ENCODE data around the gene C4orf50. TPM values are rescaled to one million over a fixed set of nuclear protein-coding genes. Genes with fewer than 3 reads are reported as not detected.

The C4orf50 gene
- total and polyA plus RNA-seq, 10 of the 15 experiments (the other 5 are each of a cell fraction or from before 2014, with no cell fraction given), result 0.04 to 0.09 (median 0.05) TPM; not detected in 3

DNA sequence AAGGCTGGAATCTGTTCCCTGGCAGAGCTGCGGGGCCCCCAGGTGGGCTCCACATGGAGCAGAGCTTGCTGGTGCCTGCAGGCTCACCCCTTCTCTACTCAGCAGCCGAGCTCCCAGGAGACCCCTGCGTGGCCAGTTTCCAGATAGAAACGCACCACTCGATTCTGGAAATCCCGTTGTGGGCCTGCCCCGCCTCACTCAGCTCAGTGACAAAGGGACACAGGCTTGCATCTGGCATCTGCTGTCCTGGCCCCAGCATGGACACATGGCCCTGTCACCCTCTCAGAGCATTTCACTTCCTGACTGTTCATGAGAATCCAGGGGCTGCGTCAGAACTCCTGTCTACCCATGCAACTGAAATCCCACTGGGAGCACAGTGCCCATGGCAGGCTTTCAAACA, 20.5 kb upstream of the C4orf50 start:
- Histone ChIP-seq H3K4me2 (ENCODE audit: control insufficient read depth, insufficient read depth) (no peak overlapping the region), H3K4me1 (ENCODE audit: control insufficient read depth, insufficient read depth, low read length) (peaks cover 11% of the 10 kb centered on the region), H2AFZ (ENCODE audit: control insufficient read depth, low read depth, low read length) (no peak overlapping the region), H3K79me2 (ENCODE audit: control insufficient read depth, insufficient read depth, low read length) (no peaks in the 10 kb centered on the region), H4K20me1 (ENCODE audit: control insufficient read depth, insufficient read depth) (no peaks in the 10 kb centered on the region), H3K36me3 (ENCODE audit: control insufficient read depth in 2 of 2, insufficient read depth in 2 of 2, low read length in 1 of 2) (no peaks in the 10 kb centered on the region), H3K27ac (ENCODE audit: control insufficient read depth, insufficient read depth) (no peak overlapping the region), H3K4me3 (no peak overlapping the region), H3K27me3 (replicated peaks in 1 of 2; ENCODE audit: control insufficient read depth in 2 of 2, insufficient read depth in 2 of 2, low read length in 1 of 2) (no peaks in the 10 kb centered on the region; a peak in 1 of 4 replicates), H3K9ac (ENCODE audit: control insufficient read depth, insufficient read depth, low read length) (no peak overlapping the region), H3K9me3 (replicated peaks; ENCODE audit: control insufficient read depth, insufficient read depth, low read length) (no peaks in the 10 kb centered on the region)
- CTCF ChIA-PET, result no interaction called here
- no peak for ATAC-seq
- SMC1A ChIA-PET (ENCODE audit: uncharacterized antibody, unreplicated experiment), result no interaction called here
- BruUV-seq (replicated peaks), result no TSS peak
- no peak for TF ChIP-seq TBL1XR1 (IDR thresholded peaks at IDR 0.05; ENCODE audit: low read depth, low read length)
- TF ChIP-seq SREBF1 (IDR thresholded peaks at IDR 0.05; ENCODE audit: low read length), result no peak
- no peak for TF ChIP-seq NR2F1 (conservative IDR thresholded peaks at IDR 0.05)
- no peak for TF ChIP-seq JUND (IDR thresholded peaks at IDR 0.05; ENCODE audit: low read depth, low read length)
- TF ChIP-seq SMAD5 (IDR thresholded peaks at IDR 0.05; ENCODE audit: low read depth), result no peak
- no peak for TF ChIP-seq KDM1A (IDR thresholded peaks at IDR 0.05; ENCODE audit: borderline replicate concordance)
- no peak for TF ChIP-seq CBX5 (IDR thresholded peaks at IDR 0.05; ENCODE audit: low read depth)
- TF ChIP-seq, protein P1, sequence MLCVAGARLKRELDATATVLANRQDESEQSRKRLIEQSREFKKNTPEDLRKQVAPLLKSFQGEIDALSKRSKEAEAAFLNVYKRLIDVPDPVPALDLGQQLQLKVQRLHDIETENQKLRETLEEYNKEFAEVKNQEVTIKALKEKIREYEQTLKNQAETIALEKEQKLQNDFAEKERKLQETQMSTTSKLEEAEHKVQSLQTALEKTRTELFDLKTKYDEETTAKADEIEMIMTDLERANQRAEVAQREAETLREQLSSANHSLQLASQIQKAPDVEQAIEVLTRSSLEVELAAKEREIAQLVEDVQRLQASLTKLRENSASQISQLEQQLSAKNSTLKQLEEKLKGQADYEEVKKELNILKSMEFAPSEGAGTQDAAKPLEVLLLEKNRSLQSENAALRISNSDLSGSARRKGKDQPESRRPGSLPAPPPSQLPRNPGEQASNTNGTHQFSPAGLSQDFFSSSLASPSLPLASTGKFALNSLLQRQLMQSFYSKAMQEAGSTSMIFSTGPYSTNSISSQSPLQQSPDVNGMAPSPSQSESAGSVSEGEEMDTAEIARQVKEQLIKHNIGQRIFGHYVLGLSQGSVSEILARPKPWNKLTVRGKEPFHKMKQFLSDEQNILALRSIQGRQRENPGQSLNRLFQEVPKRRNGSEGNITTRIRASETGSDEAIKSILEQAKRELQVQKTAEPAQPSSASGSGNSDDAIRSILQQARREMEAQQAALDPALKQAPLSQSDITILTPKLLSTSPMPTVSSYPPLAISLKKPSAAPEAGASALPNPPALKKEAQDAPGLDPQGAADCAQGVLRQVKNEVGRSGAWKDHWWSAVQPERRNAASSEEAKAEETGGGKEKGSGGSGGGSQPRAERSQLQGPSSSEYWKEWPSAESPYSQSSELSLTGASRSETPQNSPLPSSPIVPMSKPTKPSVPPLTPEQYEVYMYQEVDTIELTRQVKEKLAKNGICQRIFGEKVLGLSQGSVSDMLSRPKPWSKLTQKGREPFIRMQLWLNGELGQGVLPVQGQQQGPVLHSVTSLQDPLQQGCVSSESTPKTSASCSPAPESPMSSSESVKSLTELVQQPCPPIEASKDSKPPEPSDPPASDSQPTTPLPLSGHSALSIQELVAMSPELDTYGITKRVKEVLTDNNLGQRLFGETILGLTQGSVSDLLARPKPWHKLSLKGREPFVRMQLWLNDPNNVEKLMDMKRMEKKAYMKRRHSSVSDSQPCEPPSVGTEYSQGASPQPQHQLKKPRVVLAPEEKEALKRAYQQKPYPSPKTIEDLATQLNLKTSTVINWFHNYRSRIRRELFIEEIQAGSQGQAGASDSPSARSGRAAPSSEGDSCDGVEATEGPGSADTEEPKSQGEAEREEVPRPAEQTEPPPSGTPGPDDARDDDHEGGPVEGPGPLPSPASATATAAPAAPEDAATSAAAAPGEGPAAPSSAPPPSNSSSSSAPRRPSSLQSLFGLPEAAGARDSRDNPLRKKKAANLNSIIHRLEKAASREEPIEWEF (IDR thresholded peaks at IDR 0.05; ENCODE audit: insufficient replicate concordance, low read depth, low read length), result no peak
- no peak for TF ChIP-seq PKNOX1 (IDR thresholded peaks at IDR 0.05)
- TF ChIP-seq ETV6 (conservative IDR thresholded peaks at IDR 0.05 in 1 of 2, IDR thresholded peaks at IDR 0.05 in 1 of 2; ENCODE audit: borderline replicate concordance in 1 of 2, low read depth in 1 of 2), result no peak
- no peak for TF ChIP-seq MEF2B (IDR thresholded peaks at IDR 0.05; ENCODE audit: partially characterized antibody, poor library complexity, severe bottlenecking)
- no peak for TF ChIP-seq NBN (IDR thresholded peaks at IDR 0.05)
- TF ChIP-seq POU2F2 (IDR thresholded peaks at IDR 0.05; ENCODE audit: borderline replicate concordance, low read depth, low read length), result no peak
- TF ChIP-seq TAF1 (IDR thresholded peaks at IDR 0.05; ENCODE audit: borderline replicate concordance, low read depth, low read length), result no peak
- no peak for TF ChIP-seq SREBF2 (IDR thresholded peaks at IDR 0.05; ENCODE audit: low read length)
- TF ChIP-seq EED (IDR thresholded peaks at IDR 0.05; ENCODE audit: low read depth), result no peak
- no peak for TF ChIP-seq IKZF2 (IDR thresholded peaks at IDR 0.05)
- TF ChIP-seq PBX3 (IDR thresholded peaks at IDR 0.05; ENCODE audit: insufficient replicate concordance, low read depth, low read length), result no peak
- TF ChIP-seq BCL11A (IDR thresholded peaks at IDR 0.05; ENCODE audit: low read depth, low read length), result no peak
- no peak for FAIRE-seq
- POLR2A ChIA-PET, result no interaction called here
- intact Hi-C loops (cut with micrococcal nuclease; ENCODE audit: unreplicated experiment), result no loop called here
- RAD21 ChIA-PET (ENCODE audit: unreplicated experiment), result no interaction called here
- WGBS (ENCODE audit: insufficient coverage, insufficient replicate concordance, low lambda C conversion rate, missing lambda C conversion rate), result 57% methylated on average over 8 of the region's 8 CpGs
- DNase-seq (ENCODE audit: low read depth, low spot score), result no peak
- in situ Hi-C loops (cut with MboI), result no loop called here

Measured in GM12878 (cell line).